ENCODE results near the gene NELL1.

- TF ChIP-seq CTCF (IDR thresholded peaks at IDR 0.05; ENCODE audit: insufficient read depth, low read length) (no peak), POLR2AphosphoS5 (IDR thresholded peaks at IDR 0.05; ENCODE audit: low read depth) (no peak), SPI1 (IDR thresholded peaks at IDR 0.05; ENCODE audit: borderline replicate concordance, low read depth) (no peak), GABPA (IDR thresholded peaks at IDR 0.05; ENCODE audit: low read depth) (no peak)
Measured at GRCh38 chr11:21059879-21060278, 390.5 kb downstream of the NELL1 start.
